ENCODE measurements around the gene PCDHB3. TPM values are rescaled to one million over a fixed set of nuclear protein-coding genes. Genes with fewer than 3 reads are reported as not detected.
"Not testable (repeated sequence)": the region's sequence is repeated elsewhere in the genome, so short reads cannot be mapped to it uniquely, and the experiment has no call there.

The PCDHB3 gene
- polyA plus RNA-seq, 1 donor (not counting 4 experiments of a cell fraction or from before 2014, with no cell fraction given) = 0.05 TPM

DNA sequence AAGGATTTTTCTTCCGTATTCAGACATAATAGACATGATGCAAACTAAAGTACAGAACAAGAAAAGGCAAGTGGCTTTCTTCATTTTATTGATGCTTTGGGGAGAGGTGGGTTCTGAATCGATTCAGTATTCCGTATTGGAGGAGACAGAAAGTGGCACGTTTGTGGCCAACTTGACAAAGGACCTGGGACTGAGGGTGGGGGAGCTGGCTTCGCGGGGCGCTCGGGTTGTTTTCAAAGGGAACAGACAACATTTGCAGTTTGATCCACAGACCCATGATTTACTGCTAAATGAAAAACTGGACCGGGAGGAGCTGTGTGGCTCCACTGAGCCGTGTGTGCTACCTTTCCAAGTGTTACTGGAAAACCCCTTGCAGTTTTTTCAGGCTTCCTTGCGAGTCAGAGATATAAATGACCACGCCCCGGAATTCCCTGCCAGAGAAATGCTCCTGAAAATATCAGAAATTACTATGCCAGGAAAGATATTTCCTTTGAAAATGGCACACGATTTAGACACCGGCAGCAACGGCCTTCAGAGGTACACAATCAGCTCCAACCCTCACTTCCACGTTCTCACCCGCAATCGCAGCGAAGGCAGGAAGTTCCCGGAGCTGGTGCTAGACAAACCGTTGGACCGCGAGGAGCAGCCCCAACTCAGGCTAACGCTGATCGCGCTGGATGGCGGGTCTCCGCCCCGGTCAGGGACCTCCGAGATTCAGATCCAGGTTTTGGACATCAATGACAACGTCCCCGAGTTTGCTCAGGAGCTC lies 50.1 kb downstream of the PCDHB3 start:
- H3K4me2 ChIP-seq (ENCODE audit: control insufficient read depth, extremely low read depth, insufficient read depth, low read depth, low read length) = no peak overlapping the region

GRCh38 chr5:141150993-141151325 lies 50.7 kb downstream of the PCDHB3 start:
- H3K27me3 ChIP-seq (ENCODE audit: control insufficient read depth, extremely low read depth, insufficient read depth, low read length) = no peaks in the 10 kb centered on the region
- H3K9ac ChIP-seq (ENCODE audit: control insufficient read depth, extremely low read depth, insufficient read depth, low read length) = no peak overlapping the region
- H3K36me3 ChIP-seq (ENCODE audit: control insufficient read depth in 2 of 2, extremely low read depth in 1 of 2, insufficient read depth in 2 of 2, low read length in 2 of 2) = no peaks in the 10 kb centered on the region
- DNase-seq (ENCODE audit: low read depth, low spot score) (no peak), FAIRE-seq (no peak)
- dilution Hi-C loops (cut with MboI; ENCODE audit: extremely low pct_ligation_motif_present, low sequenced_read_pairs) = no loop called here
- H3K9me3 ChIP-seq (ENCODE audit: control insufficient read depth, low read depth, low read length) = no peaks in the 10 kb centered on the region
- no peaks in the 10 kb centered on the region for H3K79me2 ChIP-seq (ENCODE audit: control insufficient read depth, insufficient read depth, low read length)
- H3K27ac ChIP-seq (ENCODE audit: control insufficient read depth, insufficient read depth, low read length) = no peak overlapping the region
- no peak overlapping the region for H3K4me3 ChIP-seq (ENCODE audit: control insufficient read depth in 2 of 3, extremely low read depth in 1 of 3, insufficient read depth in 2 of 3, low read depth in 1 of 3, low read length in 3 of 3)
- H2AFZ ChIP-seq (ENCODE audit: control insufficient read depth, low read length) = no peak overlapping the region
- H4K20me1 ChIP-seq (ENCODE audit: control insufficient read depth, extremely low read depth, insufficient read depth, low read length) = no peaks in the 10 kb centered on the region
- no peaks in the 10 kb centered on the region for H3K9me1 ChIP-seq (ENCODE audit: control insufficient read depth, extremely low read depth, insufficient read depth, low read length)
- no peak overlapping the region for H3K4me2 ChIP-seq (ENCODE audit: control insufficient read depth, extremely low read depth, insufficient read depth, low read depth, low read length)
- H3K4me1 ChIP-seq (ENCODE audit: control insufficient read depth, extremely low read depth, insufficient read depth, low read length) = no peaks in the 10 kb centered on the region
- no peak for TF ChIP-seq CTCF (optimal IDR thresholded peaks at IDR 0.05 in 1 of 3, IDR thresholded peaks at IDR 0.05 in 1 of 3, conservative IDR thresholded peaks at IDR 0.05 in 1 of 3; ENCODE audit: extremely low read depth in 1 of 3, insufficient read depth in 2 of 3, low read length in 3 of 3)
- TF ChIP-seq EZH2 (IDR thresholded peaks at IDR 0.05; ENCODE audit: low read length) = no peak

More for the DNA sequence above, 50.1 kb downstream of the PCDHB3 start:
- H3K36me3 ChIP-seq (ENCODE audit: control insufficient read depth in 2 of 2, extremely low read depth in 1 of 2, insufficient read depth in 2 of 2, low read length in 2 of 2) = no peaks in the 10 kb centered on the region
- no peak overlapping the region for H3K4me3 ChIP-seq (ENCODE audit: control insufficient read depth in 2 of 3, extremely low read depth in 1 of 3, insufficient read depth in 2 of 3, low read depth in 1 of 3, low read length in 3 of 3)
- H3K9me3 ChIP-seq (ENCODE audit: control insufficient read depth, low read depth, low read length) = no peaks in the 10 kb centered on the region
- no peaks in the 10 kb centered on the region for H4K20me1 ChIP-seq (ENCODE audit: control insufficient read depth, extremely low read depth, insufficient read depth, low read length)
- no peaks in the 10 kb centered on the region for H3K9me1 ChIP-seq (ENCODE audit: control insufficient read depth, extremely low read depth, insufficient read depth, low read length)
- no peaks in the 10 kb centered on the region for H3K79me2 ChIP-seq (ENCODE audit: control insufficient read depth, insufficient read depth, low read length)
- H3K27ac ChIP-seq (ENCODE audit: control insufficient read depth, insufficient read depth, low read length) = no peak overlapping the region
- FAIRE-seq = no peak
- no peaks in the 10 kb centered on the region for H3K4me1 ChIP-seq (ENCODE audit: control insufficient read depth, extremely low read depth, insufficient read depth, low read length)
- no peak for DNase-seq (ENCODE audit: low read depth, low spot score)
- TF ChIP-seq CTCF (optimal IDR thresholded peaks at IDR 0.05 in 1 of 3, IDR thresholded peaks at IDR 0.05 in 1 of 3, conservative IDR thresholded peaks at IDR 0.05 in 1 of 3; ENCODE audit: extremely low read depth in 1 of 3, insufficient read depth in 2 of 3, low read length in 3 of 3) (no peak), EZH2 (IDR thresholded peaks at IDR 0.05; ENCODE audit: low read length) (no peak)
- H2AFZ ChIP-seq (ENCODE audit: control insufficient read depth, low read length) = no peak overlapping the region
- H3K27me3 ChIP-seq (ENCODE audit: control insufficient read depth, extremely low read depth, insufficient read depth, low read length) = no peaks in the 10 kb centered on the region
- dilution Hi-C loops (cut with MboI; ENCODE audit: extremely low pct_ligation_motif_present, low sequenced_read_pairs) = no loop called here
- H3K9ac ChIP-seq (ENCODE audit: control insufficient read depth, extremely low read depth, insufficient read depth, low read length) = no peak overlapping the region

DNA sequence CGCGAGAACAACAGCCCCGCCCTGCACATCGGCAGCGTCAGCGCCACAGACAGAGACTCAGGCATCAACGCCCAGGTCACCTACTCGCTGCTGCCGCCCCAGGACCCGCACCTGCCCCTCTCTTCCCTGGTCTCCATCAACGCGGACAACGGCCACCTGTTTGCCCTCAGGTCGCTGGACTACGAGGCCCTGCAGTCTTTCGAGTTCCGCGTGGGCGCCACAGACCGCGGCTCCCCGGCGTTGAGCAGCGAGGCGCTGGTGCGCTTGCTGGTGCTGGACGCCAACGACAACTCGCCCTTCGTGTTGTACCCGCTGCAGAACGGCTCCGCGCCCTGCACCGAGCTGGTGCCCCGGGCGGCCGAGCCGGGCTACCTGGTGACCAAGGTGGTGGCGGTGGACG lies 51.4 kb downstream of the PCDHB3 start:
- H3K36me3 ChIP-seq (ENCODE audit: control insufficient read depth in 2 of 2, extremely low read depth in 1 of 2, insufficient read depth in 2 of 2, low read length in 2 of 2); H3K4me1 ChIP-seq (ENCODE audit: control insufficient read depth, extremely low read depth, insufficient read depth, low read length); H3K9me1 ChIP-seq (ENCODE audit: control insufficient read depth, extremely low read depth, insufficient read depth, low read length); FAIRE-seq; dilution Hi-C loops (cut with MboI; ENCODE audit: extremely low pct_ligation_motif_present, low sequenced_read_pairs); H3K4me2 ChIP-seq (ENCODE audit: control insufficient read depth, extremely low read depth, insufficient read depth, low read depth, low read length); H3K4me3 ChIP-seq (ENCODE audit: control insufficient read depth in 2 of 3, extremely low read depth in 1 of 3, insufficient read depth in 2 of 3, low read depth in 1 of 3, low read length in 3 of 3); H3K9ac ChIP-seq (ENCODE audit: control insufficient read depth, extremely low read depth, insufficient read depth, low read length); H4K20me1 ChIP-seq (ENCODE audit: control insufficient read depth, extremely low read depth, insufficient read depth, low read length); H3K27me3 ChIP-seq (ENCODE audit: control insufficient read depth, extremely low read depth, insufficient read depth, low read length); H3K27ac ChIP-seq (ENCODE audit: control insufficient read depth, insufficient read depth, low read length); DNase-seq (ENCODE audit: low read depth, low spot score); H2AFZ ChIP-seq (ENCODE audit: control insufficient read depth, low read length); H3K9me3 ChIP-seq (ENCODE audit: control insufficient read depth, low read depth, low read length); H3K79me2 ChIP-seq (ENCODE audit: control insufficient read depth, insufficient read depth, low read length): not testable (repeated sequence)

DNA sequence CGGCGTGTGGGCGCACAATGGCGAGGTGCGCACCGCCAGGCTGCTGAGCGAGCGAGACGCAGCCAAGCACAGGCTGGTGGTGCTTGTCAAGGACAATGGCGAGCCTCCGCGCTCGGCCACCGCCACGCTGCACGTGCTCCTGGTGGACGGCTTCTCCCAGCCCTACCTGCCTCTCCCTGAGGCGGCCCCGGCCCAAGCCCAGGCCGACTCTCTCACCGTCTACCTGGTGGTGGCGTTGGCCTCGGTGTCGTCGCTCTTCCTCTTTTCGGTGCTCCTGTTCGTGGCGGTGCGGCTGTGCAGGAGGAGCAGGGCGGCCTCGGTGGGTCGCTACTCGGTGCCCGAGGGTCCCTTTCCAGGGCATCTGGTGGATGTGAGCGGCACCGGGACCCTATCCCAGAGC lies 51.8 kb downstream of the PCDHB3 start:
- dilution Hi-C loops (cut with MboI; ENCODE audit: extremely low pct_ligation_motif_present, low sequenced_read_pairs); H3K27me3 ChIP-seq (ENCODE audit: control insufficient read depth, extremely low read depth, insufficient read depth, low read length); H3K27ac ChIP-seq (ENCODE audit: control insufficient read depth, insufficient read depth, low read length); H3K36me3 ChIP-seq (ENCODE audit: control insufficient read depth in 2 of 2, extremely low read depth in 1 of 2, insufficient read depth in 2 of 2, low read length in 2 of 2); H4K20me1 ChIP-seq (ENCODE audit: control insufficient read depth, extremely low read depth, insufficient read depth, low read length); H3K9ac ChIP-seq (ENCODE audit: control insufficient read depth, extremely low read depth, insufficient read depth, low read length); FAIRE-seq; H3K4me3 ChIP-seq (ENCODE audit: control insufficient read depth in 2 of 3, extremely low read depth in 1 of 3, insufficient read depth in 2 of 3, low read depth in 1 of 3, low read length in 3 of 3); H2AFZ ChIP-seq (ENCODE audit: control insufficient read depth, low read length); H3K9me1 ChIP-seq (ENCODE audit: control insufficient read depth, extremely low read depth, insufficient read depth, low read length); DNase-seq (ENCODE audit: low read depth, low spot score); H3K9me3 ChIP-seq (ENCODE audit: control insufficient read depth, low read depth, low read length); H3K79me2 ChIP-seq (ENCODE audit: control insufficient read depth, insufficient read depth, low read length); H3K4me1 ChIP-seq (ENCODE audit: control insufficient read depth, extremely low read depth, insufficient read depth, low read length); H3K4me2 ChIP-seq (ENCODE audit: control insufficient read depth, extremely low read depth, insufficient read depth, low read depth, low read length): not testable (repeated sequence)
